Rectal smooth muscle tissue (tissue), 1 donor: ENCODE measurements around the gene ARPC2.

ENCODE experiments used
- H3K27ac ChIP-seq: one replicate; pipeline ENCODE4 v1.7.0; 2013; ENCODE audit warnings: low read depth, low read length, inconsistent platforms
- H3K27me3 ChIP-seq: one replicate; pipeline ENCODE4 v1.7.0; 2013; ENCODE audit warnings: low read length; ENCODE audit not compliant: control insufficient read depth, insufficient read depth
- H3K36me3 ChIP-seq: one replicate; pipeline ENCODE4 v1.7.0; 2013; ENCODE audit warnings: low read length; ENCODE audit not compliant: control insufficient read depth, insufficient read depth
- H3K4me1 ChIP-seq: one replicate; pipeline ENCODE4 v1.7.0; 2013; ENCODE audit warnings: low read length; ENCODE audit not compliant: control insufficient read depth, insufficient read depth
- H3K4me3 ChIP-seq: one replicate; pipeline ENCODE4 v1.7.0; 2013; ENCODE audit warnings: low read length
- H3K9ac ChIP-seq: one replicate; pipeline ENCODE4 v1.7.0; 2013; ENCODE audit warnings: low read length

ARPC2 gene

GRCh38 chr2:218238887-218239286 lies 21.9 kb downstream of the ARPC2 start:
- Histone ChIP-seq H3K4me1 (no peaks in the 10 kb centered on the region), H3K27ac (no peak overlapping the region), H3K27me3 (no peaks in the 10 kb centered on the region), H3K36me3 (peaks cover 26% of the 10 kb centered on the region), H3K4me3 (no peak overlapping the region), H3K9ac (no peak overlapping the region)

DNA sequence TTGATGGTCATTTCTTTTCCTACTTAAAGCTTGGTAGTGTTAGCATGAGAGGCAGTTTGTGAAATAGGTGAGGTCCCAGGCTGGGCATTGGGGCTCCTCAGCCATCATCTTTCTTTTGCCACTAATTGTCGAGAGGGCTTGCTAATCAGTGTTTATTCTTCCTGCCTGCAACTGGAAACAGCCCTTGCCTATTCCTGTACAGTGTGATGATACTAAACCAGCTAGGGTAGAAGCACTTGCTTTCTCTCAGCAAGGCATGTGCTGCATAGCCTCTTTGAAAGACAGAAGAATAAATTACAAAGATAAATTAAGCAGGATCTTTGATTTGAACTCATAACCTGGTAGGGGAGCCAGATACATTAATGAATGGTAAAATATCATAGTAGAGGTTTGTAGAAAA lies 27.2 kb downstream of the ARPC2 start:
- H3K36me3 ChIP-seq, result peaks cover 37% of the 10 kb centered on the region
- no peaks in the 10 kb centered on the region for H3K4me1 ChIP-seq
- H3K9ac ChIP-seq, result no peak overlapping the region
- no peaks in the 10 kb centered on the region for H3K27me3 ChIP-seq
- H3K4me3 ChIP-seq, result no peak overlapping the region
- no peak overlapping the region for H3K27ac ChIP-seq

DNA sequence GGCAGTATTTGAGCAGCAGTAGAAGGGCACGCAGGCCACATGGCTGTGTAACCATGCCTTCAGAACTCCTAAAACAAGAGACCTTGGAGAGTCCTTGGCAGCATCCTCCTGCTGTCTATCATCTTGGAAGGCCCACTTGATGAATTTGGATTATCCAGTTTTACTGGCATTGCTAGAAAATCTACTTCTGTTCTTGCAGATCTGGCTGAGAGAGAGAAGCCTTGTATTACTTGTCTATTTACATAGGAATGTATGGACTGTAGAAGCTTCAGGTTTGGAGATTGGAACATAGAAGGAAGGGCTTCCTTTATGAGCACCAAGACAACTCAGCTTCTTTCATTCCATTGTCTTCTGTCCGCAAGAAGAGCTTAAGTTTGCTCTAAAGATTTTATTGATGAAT lies 27.7 kb downstream of the ARPC2 start:
- H3K9ac ChIP-seq, result no peak overlapping the region
- no peak overlapping the region for H3K4me3 ChIP-seq
- H3K27me3 ChIP-seq, result no peaks in the 10 kb centered on the region
- no peak overlapping the region for H3K27ac ChIP-seq
- peaks cover 39% of the 10 kb centered on the region for H3K36me3 ChIP-seq
- no peaks in the 10 kb centered on the region for H3K4me1 ChIP-seq

- Histone ChIP-seq H3K4me3 (no peak overlapping the region), H3K36me3 (peaks cover 45% of the 10 kb centered on the region), H3K9ac (no peak overlapping the region), H3K27ac (no peak overlapping the region), H3K4me1 (no peaks in the 10 kb centered on the region), H3K27me3 (no peaks in the 10 kb centered on the region)
Observed at GRCh38 chr2:218245214-218245613, 28.2 kb downstream of the ARPC2 start.

DNA sequence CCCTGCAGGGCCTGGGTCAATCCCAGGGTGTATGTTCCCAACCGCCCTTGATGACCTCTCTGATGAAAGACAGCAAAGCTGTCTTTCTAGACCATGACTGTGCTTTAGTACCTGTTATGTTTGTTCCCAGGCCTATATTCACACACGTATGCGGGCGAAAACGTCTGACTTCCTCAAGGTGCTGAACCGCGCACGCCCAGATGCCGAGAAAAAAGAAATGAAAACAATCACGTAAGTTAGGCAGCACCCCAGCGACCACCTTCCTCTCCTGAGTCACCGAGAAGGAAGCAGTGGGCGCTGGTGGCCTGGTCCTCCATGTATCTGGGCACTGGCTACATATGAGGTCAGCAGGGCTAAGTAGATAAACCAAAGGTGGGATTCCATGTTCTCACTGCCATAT lies 32.7 kb downstream of the ARPC2 start:
- no peak overlapping the region for H3K4me3 ChIP-seq
- peaks cover 69% of the 10 kb centered on the region for H3K36me3 ChIP-seq
- H3K27me3 ChIP-seq, result no peaks in the 10 kb centered on the region
- H3K4me1 ChIP-seq, result no peaks in the 10 kb centered on the region
- H3K9ac ChIP-seq, result no peak overlapping the region
- no peak overlapping the region for H3K27ac ChIP-seq

DNA sequence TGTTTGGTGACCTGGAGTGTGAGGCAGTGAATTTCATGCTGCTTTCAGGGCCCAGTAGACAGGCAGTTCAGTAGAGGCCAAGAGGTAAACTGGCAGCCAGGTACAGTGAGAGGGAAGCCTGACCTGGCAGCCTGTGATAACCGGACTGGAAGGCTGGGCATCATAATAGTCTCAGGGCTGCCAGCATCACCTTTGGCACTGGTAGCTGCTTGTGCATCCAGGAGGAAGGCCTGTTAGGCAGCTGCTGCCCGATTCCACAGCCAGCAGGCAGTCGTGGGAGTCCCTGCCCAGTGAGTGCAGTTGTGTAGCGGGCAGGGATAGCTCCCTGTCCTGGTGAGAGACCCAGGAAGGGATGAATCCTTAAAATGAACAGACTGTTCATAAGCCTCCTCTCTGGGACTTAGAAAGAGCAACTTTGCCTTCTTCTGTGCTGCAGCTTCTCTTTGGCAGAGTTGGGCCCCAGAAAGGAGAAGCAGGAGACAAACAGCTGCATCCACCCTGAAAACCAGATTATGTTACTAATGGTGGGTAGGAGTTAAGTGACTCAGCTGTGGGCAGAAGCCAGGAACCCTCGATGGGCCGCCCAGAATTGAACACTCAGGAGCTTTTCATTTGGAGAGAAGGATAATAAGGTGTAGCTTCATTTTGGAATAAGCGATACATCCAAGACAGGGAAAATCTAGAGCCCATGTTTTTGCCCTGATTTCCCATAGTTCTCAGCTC lies 35.7 kb downstream of the ARPC2 start:
- no peak overlapping the region for H3K9ac ChIP-seq
- H3K36me3 ChIP-seq, result peaks cover 53% of the 10 kb centered on the region
- H3K4me3 ChIP-seq, result no peak overlapping the region
- H3K27ac ChIP-seq, result no peak overlapping the region
- no peaks in the 10 kb centered on the region for H3K27me3 ChIP-seq
- H3K4me1 ChIP-seq, result no peaks in the 10 kb centered on the region

DNA sequence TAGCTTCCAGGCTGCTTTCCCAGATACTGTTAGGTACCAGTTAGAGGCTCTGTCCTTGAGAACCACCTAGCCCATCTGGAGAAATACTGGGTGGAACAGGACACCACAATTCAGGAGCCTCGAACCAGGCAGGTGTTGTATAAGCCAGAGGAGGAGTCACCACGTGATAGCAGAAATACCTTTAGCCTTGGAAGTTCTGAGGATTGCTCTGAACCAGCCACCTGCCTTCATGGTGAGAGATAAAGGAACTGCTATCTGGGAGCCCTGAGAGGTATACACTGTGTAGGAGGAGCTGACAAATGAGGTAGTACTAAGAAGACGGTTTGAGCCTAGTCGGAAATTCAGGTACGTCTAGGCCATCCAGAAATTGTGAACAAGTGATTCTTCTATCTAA lies 36.2 kb downstream of the ARPC2 start:
- no peaks in the 10 kb centered on the region for H3K27me3 ChIP-seq
- H3K4me1 ChIP-seq, result no peaks in the 10 kb centered on the region
- H3K27ac ChIP-seq, result no peak overlapping the region
- H3K36me3 ChIP-seq, result peaks cover 49% of the 10 kb centered on the region
- H3K4me3 ChIP-seq, result no peak overlapping the region
- H3K9ac ChIP-seq, result no peak overlapping the region

DNA sequence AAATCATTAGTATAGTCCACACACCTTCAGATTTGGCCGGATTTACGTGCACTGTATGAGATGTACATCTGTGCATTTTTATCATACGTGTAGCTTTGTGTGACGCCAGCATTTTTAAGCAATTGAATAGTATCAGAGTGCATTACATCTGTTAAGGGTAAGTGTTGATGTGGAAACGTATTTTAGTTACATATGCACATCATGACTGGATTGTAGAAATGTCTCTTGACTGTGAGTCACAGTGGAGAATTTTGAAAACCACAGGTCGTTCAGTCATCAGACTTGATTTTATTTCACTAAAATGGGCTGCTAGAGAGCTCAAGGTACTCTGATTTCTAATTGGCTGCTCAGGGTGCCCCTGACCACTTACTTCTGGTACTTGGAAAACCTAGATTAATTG lies 38.5 kb downstream of the ARPC2 start:
- no peak overlapping the region for H3K4me3 ChIP-seq
- H3K27me3 ChIP-seq, result no peaks in the 10 kb centered on the region
- peaks cover 21% of the 10 kb centered on the region for H3K4me1 ChIP-seq
- peaks cover 29% of the 10 kb centered on the region for H3K36me3 ChIP-seq
- no peak overlapping the region for H3K9ac ChIP-seq
- no peak overlapping the region for H3K27ac ChIP-seq

DNA sequence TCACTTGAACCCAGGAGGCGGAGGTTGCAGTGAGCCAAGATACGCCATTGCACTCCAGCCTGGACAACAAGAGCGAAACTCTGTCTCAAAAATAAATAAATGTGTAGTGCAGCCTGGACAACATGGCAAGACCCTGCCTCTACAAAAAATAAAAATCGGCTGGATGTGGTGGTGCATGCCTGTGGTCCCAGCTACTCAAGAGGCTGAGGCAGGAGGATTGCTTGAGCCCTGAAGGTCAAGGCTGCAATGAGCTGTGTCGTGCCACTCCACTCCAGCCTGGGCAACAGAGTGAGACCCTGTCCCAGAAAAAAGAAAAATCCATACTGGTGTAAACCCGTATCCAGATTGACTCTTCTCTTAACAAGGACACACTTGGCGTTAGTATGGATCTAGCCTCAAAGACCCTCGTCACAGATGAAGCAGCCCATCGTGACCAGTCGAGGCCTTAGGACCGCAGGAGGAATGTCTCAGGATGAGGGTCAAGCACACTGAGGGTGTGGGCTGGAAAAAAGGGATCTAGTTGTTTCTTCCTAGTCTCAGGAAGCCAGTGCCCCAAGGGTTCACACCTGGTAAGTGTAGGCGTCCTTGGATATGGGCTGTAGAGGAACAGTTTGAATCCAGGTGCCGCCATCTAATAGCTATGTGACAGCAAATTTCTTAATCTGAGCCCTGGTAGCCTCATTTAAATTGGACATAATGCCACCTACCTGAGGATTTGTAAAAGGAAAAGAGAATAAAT lies 39.8 kb downstream of the ARPC2 start:
- H3K4me1 ChIP-seq, result peaks cover 35% of the 10 kb centered on the region
- no peak overlapping the region for H3K4me3 ChIP-seq
- H3K27me3 ChIP-seq, result no peaks in the 10 kb centered on the region
- no peak overlapping the region for H3K9ac ChIP-seq
- peaks cover 19% of the 10 kb centered on the region for H3K36me3 ChIP-seq
- H3K27ac ChIP-seq, result no peak overlapping the region

DNA sequence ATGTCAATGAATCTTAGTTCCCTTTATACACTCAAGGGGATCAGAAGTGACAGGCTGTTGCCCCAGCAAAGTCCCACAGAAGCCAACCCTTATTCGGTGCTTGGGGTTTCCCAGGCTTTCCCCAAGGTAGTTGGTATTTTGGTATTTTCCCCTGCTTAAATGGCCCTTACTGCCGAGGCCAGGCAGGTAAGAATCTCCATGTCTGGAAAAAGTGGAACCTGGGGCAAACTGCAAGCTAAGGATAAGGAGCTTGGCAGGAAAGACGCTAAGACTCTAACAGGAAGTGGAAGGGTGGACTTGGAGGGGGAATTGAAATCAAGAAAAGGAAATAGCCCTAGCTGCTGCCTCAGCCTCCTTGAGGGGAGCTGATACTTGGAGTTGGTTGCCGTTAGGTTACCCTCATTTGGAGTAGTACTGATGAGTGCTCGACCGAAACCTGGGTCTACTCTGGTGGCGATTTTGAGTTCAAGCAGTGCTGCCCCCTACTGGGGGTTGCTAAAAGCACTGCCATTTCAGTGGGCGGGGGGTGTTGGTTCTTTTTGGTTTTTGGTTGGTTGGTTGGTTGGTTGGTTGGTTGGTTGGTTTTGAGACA lies 40.5 kb downstream of the ARPC2 start:
- Histone ChIP-seq H3K27ac (no peak overlapping the region), H3K27me3 (no peaks in the 10 kb centered on the region), H3K36me3 (peaks cover 15% of the 10 kb centered on the region), H3K4me1 (peaks cover 42% of the 10 kb centered on the region), H3K4me3 (no peak overlapping the region), H3K9ac (no peak overlapping the region)

- peak overlapping the region; percentile 83 for H3K27ac ChIP-seq
- H3K9ac ChIP-seq, result no peak overlapping the region
- H3K4me3 ChIP-seq, result peak overlapping the region; percentile 15
- H3K36me3 ChIP-seq, result peaks cover 4% of the 10 kb centered on the region
- H3K4me1 ChIP-seq, result peaks cover 49% of the 10 kb centered on the region
- H3K27me3 ChIP-seq, result no peaks in the 10 kb centered on the region
Observed at GRCh38 chr2:218259099-218259961, 42.3 kb downstream of the ARPC2 start.

- Histone ChIP-seq H3K4me3 (no peak overlapping the region), H3K9ac (no peak overlapping the region), H3K27ac (peak overlapping the region; percentile 83), H3K4me1 (peaks cover 49% of the 10 kb centered on the region), H3K36me3 (peaks cover 7% of the 10 kb centered on the region), H3K27me3 (no peaks in the 10 kb centered on the region)
Observed at GRCh38 chr2:218260166-218260565, 43.2 kb downstream of the ARPC2 start.
